ENCODE results near the gene ERP29.

GRCh38 chr12:112066566-112066965, 53.3 kb downstream of the ERP29 start:
- TF ChIP-seq CTCF (conservative IDR thresholded peaks at IDR 0.05; ENCODE audit: low read depth, low read length): no peak
- TF ChIP-seq EZH2 (IDR thresholded peaks at IDR 0.05; ENCODE audit: low read length, unreplicated experiment): no peak

Data from PC-3 (cell line).